GM19025 (cell line): ENCODE data around the gene OR1J4.
"Not testable (repeated sequence)": the region's sequence is repeated elsewhere in the genome, so short reads cannot be mapped to it uniquely, and the experiment has no call there.

ENCODE experiments used
- ATAC-seq: cut with Tn5 transposase; IDR thresholded peaks from one replicate; pipeline ENCODE4 v1.9.1; 2021; ENCODE audit warnings: mild to moderate bottlenecking, low read depth, moderate library complexity; ENCODE audit not compliant: unreplicated experiment

Gene OR1J4

GRCh38 chr9:122518841-122519240 is at the start of gene OR1J4:
Gene OR1J4 (plus strand): TSS chr9:122519141. CDS start chr9:122519141, 0 bp downstream.
- no peak for ATAC-seq

GRCh38 chr9:122474561-122474960 is 44.4 kb upstream of the OR1J4 start:
- ATAC-seq: no peak

GRCh38 chr9:122475717-122476116 is 43.2 kb upstream of the OR1J4 start:
- ATAC-seq: no peak

GRCh38 chr9:122477346-122477745 is 41.6 kb upstream of the OR1J4 start:
- no peak for ATAC-seq

GRCh38 chr9:122477826-122478225 is 41.1 kb upstream of the OR1J4 start, which contains the start of gene OR1J1:
Gene OR1J1 (minus strand): TSS chr9:122477926. CDS start chr9:122477926, 0 bp downstream.
- ATAC-seq: no peak

GRCh38 chr9:122479062-122479461 is 39.9 kb upstream of the OR1J4 start:
- no peak for ATAC-seq

- no peak for ATAC-seq
Observed at GRCh38 chr9:122498883-122499288, 20.1 kb upstream of the OR1J4 start.

GRCh38 chr9:122506964-122507363 is 12.0 kb upstream of the OR1J4 start:
- ATAC-seq: no peak

GRCh38 chr9:122510502-122510901 is 8.4 kb upstream of the OR1J4 start, which contains the start of gene OR1J2:
Gene OR1J2 (plus strand): TSS chr9:122510802. CDS start chr9:122510802, 0 bp downstream.
- no peak for ATAC-seq

- ATAC-seq: no peak
Observed at GRCh38 chr9:122518226-122518625, 715 bp upstream of the OR1J4 start.

- no peak for ATAC-seq
Observed at GRCh38 chr9:122519376-122519775, 435 bp downstream of the OR1J4 start.

- no peak for ATAC-seq
Observed at GRCh38 chr9:122526602-122527001, 7.7 kb downstream of the OR1J4 start.

- no peak for ATAC-seq
Observed at GRCh38 chr9:122527193-122527592, 8.3 kb downstream of the OR1J4 start, which contains the start of gene OR1N1. Gene OR1N1 (minus strand): TSS chr9:122527293. CDS start chr9:122527293, 0 bp downstream.

GRCh38 chr9:122531157-122531556 is 12.2 kb downstream of the OR1J4 start:
- ATAC-seq: not testable (repeated sequence)

GRCh38 chr9:122536134-122536533 is 17.2 kb downstream of the OR1J4 start:
- no peak for ATAC-seq

GRCh38 chr9:122537066-122537465 is 18.1 kb downstream of the OR1J4 start:
- not testable (repeated sequence) for ATAC-seq

- no peak for ATAC-seq
Observed at GRCh38 chr9:122538757-122539156, 19.8 kb downstream of the OR1J4 start.

- ATAC-seq: no peak
Observed at GRCh38 chr9:122546196-122546595, 27.3 kb downstream of the OR1J4 start.

- no peak for ATAC-seq
Observed at GRCh38 chr9:122551371-122551770, 32.4 kb downstream of the OR1J4 start.

GRCh38 chr9:122552812-122553211 is 33.9 kb downstream of the OR1J4 start, which contains the start of gene OR1N2:
Gene OR1N2 (plus strand): TSS chr9:122553112. CDS start chr9:122553212, 100 bp downstream.
- ATAC-seq: no peak

GRCh38 chr9:122561446-122561845 is 42.5 kb downstream of the OR1J4 start:
- no peak for ATAC-seq

- ATAC-seq: no peak
Observed at GRCh38 chr9:122562134-122562760, 43.3 kb downstream of the OR1J4 start.
